Stimulated activated CD4-positive, alpha-beta T cell treated with anti-CD3 and anti-CD28 coated beads, TNF-alpha, amount 100 ng/mL, for 48 hours (primary cell): Measurements from ENCODE around the gene FAM200B.

Experiments
- DNase-seq, 3 donors: peaks; one replicate each; pipeline ENCODE4 v3.0.0-alpha.2; 2020; ENCODE audit warnings: low read depth in 3 of 3

Gene FAM200B

GRCh38 chr4:15736514-15737050 is 55.0 kb downstream of the FAM200B start:
- DNase-seq = no peak

GRCh38 chr4:15737255-15737654 is 55.6 kb downstream of the FAM200B start:
- DNase-seq = no peak

GRCh38 chr4:15738877-15739276 is 57.2 kb downstream of the FAM200B start:
- no peak for DNase-seq
